GM13976 (cell line): ENCODE results near the gene NSD2.

Experiments used
- DNase-seq: peaks from one replicate; pipeline ENCODE4 v3.0.0; 2012; ENCODE audit warnings: low spot score
- in situ Hi-C: fragments of 300-500 bp; cut with MboI; formaldehyde crosslinking; loops from one replicate; pipeline ENCODE4 v1.12.0; 2022; ENCODE audit warnings: low sequenced_read_pairs, mixed read lengths, inconsistent platforms; ENCODE audit not compliant: unreplicated experiment
- TF ChIP-seq, protein P1 (sequence below): IDR thresholded peaks from 2 replicates; pipeline ENCODE4 v1.5.1; 2012; ENCODE audit warnings: borderline replicate concordance, mild to moderate bottlenecking; ENCODE audit not compliant: insufficient read depth; ENCODE audit errors: extremely low read depth, missing control alignments, control extremely low read depth

Gene NSD2

GRCh38 chr4:1985294-1985693, 114.1 kb downstream of the NSD2 start:
- in situ Hi-C loops = no loop called here
- TF ChIP-seq, protein P1, sequence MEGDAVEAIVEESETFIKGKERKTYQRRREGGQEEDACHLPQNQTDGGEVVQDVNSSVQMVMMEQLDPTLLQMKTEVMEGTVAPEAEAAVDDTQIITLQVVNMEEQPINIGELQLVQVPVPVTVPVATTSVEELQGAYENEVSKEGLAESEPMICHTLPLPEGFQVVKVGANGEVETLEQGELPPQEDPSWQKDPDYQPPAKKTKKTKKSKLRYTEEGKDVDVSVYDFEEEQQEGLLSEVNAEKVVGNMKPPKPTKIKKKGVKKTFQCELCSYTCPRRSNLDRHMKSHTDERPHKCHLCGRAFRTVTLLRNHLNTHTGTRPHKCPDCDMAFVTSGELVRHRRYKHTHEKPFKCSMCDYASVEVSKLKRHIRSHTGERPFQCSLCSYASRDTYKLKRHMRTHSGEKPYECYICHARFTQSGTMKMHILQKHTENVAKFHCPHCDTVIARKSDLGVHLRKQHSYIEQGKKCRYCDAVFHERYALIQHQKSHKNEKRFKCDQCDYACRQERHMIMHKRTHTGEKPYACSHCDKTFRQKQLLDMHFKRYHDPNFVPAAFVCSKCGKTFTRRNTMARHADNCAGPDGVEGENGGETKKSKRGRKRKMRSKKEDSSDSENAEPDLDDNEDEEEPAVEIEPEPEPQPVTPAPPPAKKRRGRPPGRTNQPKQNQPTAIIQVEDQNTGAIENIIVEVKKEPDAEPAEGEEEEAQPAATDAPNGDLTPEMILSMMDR = no peak
- no peak for DNase-seq

DNA sequence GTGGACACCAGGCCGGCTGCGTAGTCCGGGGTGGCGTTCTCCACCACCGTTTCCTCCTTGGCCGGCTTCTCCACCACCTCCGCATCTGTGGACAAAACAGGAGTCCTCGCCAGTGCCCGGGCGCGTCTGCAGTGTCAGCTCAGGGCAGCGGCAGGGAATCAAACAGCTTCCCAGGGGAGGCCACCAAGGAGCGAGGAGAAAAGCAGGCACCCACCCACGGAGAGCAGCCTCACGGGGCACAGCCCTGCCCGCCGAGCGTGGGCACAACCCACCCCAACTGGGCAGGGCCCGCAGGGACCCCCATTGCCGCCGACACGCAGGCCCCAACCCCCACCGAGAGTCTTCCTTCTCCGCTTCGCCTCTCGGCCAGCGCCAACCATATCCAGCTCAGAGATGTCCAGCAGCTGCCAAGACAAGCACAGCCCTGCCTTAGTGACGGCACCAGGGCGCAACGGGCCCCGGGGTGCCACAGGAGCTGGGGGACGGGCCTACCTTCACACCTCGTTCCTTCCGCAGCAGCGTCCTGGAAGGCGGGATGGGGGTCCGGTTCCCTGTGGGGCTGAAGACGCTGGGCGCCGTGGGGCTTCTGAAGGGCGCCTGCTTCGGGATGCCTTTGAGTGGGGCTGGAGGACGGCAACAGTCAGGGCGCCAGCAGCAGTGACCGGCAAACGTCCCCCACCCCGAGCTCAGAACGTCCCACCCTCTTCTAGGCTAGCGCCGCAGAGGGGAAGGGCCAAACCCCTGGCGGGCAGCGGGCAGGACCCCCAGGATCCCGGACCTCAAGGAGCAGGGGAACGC, 114.8 kb downstream of the NSD2 start:
- TF ChIP-seq, protein P1 = no peak
- no peak for DNase-seq
- in situ Hi-C loops = no loop called here

DNA sequence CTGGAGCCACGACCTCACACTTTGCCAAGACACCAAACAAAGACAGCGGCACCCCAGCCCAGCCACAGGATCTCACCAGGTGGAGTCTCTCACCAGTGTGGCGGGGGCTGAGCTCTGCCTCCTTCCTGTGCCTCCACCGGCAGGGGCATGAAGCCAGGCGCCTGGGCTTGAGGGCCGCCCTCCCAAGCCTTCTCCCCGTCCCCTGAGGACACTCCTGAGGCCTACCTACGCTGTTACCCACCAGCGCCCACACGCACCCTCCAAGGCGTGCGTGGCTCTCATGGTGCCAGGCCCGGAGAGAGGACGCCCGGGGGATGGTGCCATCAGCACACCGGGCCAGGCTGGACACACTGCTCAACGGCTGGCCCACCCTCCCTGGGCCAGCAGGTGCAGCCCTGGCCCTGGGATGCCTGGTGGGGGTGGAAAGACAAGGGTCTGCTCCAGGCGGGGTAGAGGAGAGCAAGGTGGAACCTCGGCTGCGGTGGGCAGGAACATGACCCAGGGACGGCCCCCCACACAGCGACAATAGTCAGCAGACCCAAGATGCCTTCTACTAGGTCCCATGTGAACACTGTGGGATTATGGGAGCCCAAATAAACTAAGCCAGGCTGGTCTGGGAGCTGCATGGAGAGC, 115.5 kb downstream of the NSD2 start:
- DNase-seq = no peak
- in situ Hi-C loops = no loop called here

GRCh38 chr4:1987296-1987695, 116.1 kb downstream of the NSD2 start:
- no peak for DNase-seq
- TF ChIP-seq, protein P1 = no peak
- in situ Hi-C loops = no loop called here

More for the DNA sequence above, 115.5 kb downstream of the NSD2 start:
- TF ChIP-seq, protein P1 = no peak

DNA sequence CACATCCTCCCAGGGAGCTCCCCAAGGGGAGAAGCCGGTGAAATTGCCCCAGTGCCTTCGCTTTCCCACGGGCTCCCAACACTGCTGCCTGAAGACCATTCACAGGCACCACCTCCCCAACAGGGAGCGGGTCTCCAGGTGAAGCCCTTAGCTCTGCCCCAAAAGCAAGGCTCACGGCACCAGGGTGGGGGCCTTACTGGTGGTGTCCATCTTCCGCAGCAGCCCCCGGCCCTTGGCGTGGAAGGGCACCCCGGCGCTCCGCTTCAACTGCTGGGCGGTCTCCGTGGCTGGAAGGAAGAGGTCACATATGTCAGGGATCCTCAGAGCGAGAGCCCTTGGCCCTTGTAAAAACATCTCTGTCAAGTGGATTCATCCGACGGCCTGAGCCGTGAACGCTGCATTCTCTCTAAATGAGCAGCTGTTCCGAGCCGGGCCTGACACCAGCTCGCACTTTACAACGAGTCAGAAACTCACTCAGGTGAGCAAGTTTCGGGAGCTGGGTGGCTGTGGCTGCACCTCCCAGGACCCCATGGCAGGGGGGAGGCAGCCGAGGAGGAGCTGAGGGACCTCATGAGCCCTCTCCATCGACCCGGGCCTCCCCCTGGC, 116.6 kb downstream of the NSD2 start:
- in situ Hi-C loops = no loop called here
- TF ChIP-seq, protein P1 = no peak
- no peak for DNase-seq

DNA sequence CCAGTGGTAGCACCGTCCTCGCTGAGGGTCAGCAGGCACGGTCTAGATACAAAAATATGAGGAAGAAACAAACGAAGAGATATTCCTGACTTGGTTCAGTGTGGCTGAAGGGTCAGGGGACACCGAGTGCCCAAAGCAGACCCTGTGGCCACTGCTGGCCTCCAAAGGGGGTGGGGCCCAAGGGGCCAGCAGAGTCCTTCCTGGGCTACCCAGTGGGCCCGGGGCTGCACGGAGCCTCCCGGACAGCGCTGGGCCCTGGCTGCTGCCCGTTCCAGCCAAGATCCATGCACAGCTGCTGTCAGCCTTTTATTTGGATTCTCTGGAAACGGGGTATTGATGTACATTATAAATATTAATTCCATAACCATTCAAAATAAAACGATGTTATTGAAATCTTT, 117.1 kb downstream of the NSD2 start:
- no peak for DNase-seq
- TF ChIP-seq, protein P1 = no peak
- in situ Hi-C loops = no loop called here
